Spleen (tissue), 11 donors: ENCODE measurements around the gene B4GALT4. TPM values are rescaled to one million over a fixed set of nuclear protein-coding genes. Genes with fewer than 3 reads are reported as not detected.

ENCODE experiments used
- DNase-seq: peaks from one replicate; pipeline ENCODE4 v3.0.0-alpha.2; 2020
- H3K27ac ChIP-seq, 8 donors: fragments of 200-600 bp; sonication (generic) in 7 of 8; 1 replicate in 4 of 8; 2 replicates in 4 of 8; pipeline versions ENCODE4 v1.5.0 to v1.8.0; 2016 to 2021; ENCODE audit warnings: inconsistent platforms in 4 of 8, mild to moderate bottlenecking in 4 of 8, moderate library complexity in 1 of 8
- H3K27me3 ChIP-seq, 7 donors: fragments of 200-600 bp; sonication (generic) in 6 of 7; replicated peaks in 1 of 7; 1 replicate in 4 of 7; 2 replicates in 3 of 7; pipeline versions ENCODE4 v1.5.0 to v1.8.0; 2016 to 2021; ENCODE audit warnings: inconsistent platforms in 3 of 7, mild to moderate bottlenecking in 1 of 7
- H3K36me3 ChIP-seq, 6 donors: fragments of 200-600 bp; sonication (generic) in 5 of 6; 1 replicate in 4 of 6; 2 replicates in 2 of 6; pipeline versions ENCODE4 v1.5.0 to v1.8.0; 2016 to 2021; ENCODE audit warnings: inconsistent platforms in 2 of 6
- H3K4me1 ChIP-seq, 6 donors: fragments of 200-600 bp; sonication (generic) in 5 of 6; 1 replicate in 3 of 6; 2 replicates in 3 of 6; pipeline versions ENCODE4 v1.5.0 to v1.8.0; 2016 to 2021; ENCODE audit warnings: inconsistent platforms in 3 of 6
- H3K4me3 ChIP-seq, 8 donors: fragments of 200-600 bp; sonication (generic) in 7 of 8; 1 replicate in 4 of 8; 2 replicates in 4 of 8; pipeline versions ENCODE4 v1.5.0 to v1.8.0; 2016 to 2021; ENCODE audit warnings: inconsistent platforms in 4 of 8, mild to moderate bottlenecking in 4 of 8, moderate library complexity in 2 of 8
- H3K9me3 ChIP-seq, 8 donors: fragments of 200-600 bp; sonication (generic) in 7 of 8; 1 replicate in 4 of 8; 2 replicates in 4 of 8; pipeline versions ENCODE4 v1.5.0 to v1.8.0; 2016 to 2021; ENCODE audit warnings: inconsistent platforms in 4 of 8
- CTCF ChIP-seq, 11 experiments: fragments of 200-600 bp in 7 of 11; fragments of 450-650 bp in 4 of 11; sonication (generic) in 4 of 11; IDR thresholded peaks in 8 of 11; conservative IDR thresholded peaks in 3 of 11; 1 replicate in 7 of 11; 2 replicates in 4 of 11; pipeline versions ENCODE4 v1.4.0 to v1.8.0; 2016 to 2021; ENCODE audit warnings: antibody characterized with exemption in 11 of 11, inconsistent platforms in 4 of 11, mild to moderate bottlenecking in 1 of 11
- POLR2A ChIP-seq, 3 donors: fragments of 450-650 bp; IDR thresholded peaks; one replicate each; pipeline ENCODE4 v1.5.1; 2017; ENCODE audit warnings: antibody characterized with exemption in 3 of 3, mild to moderate bottlenecking in 1 of 3
- POLR2AphosphoS5 ChIP-seq, 3 donors: sonication (generic); formaldehyde crosslinking; IDR thresholded peaks; one replicate each; pipeline ENCODE4 v1.5.1; 2017; ENCODE audit warnings: antibody characterized with exemption in 3 of 3
- WGBS, 5 donors: extraction: QIAGEN DNeasy Blood & Tissue Kit in 3 of 5; methylation state at CpG; one replicate each; pipeline versions ENCODE4 v1.1.5 to v1.1.7; 2013 to 2018; 5-methylcytosine and 5-hydroxymethylcytosine counted together
- intact Hi-C: fragments of 100-400 bp; cut with DNase I; formaldehyde crosslinking; loops from one replicate; pipeline ENCODE4 v1.15.0; 2023; ENCODE audit warnings: low total_unique reads
- polyA plus RNA-seq, 3 donors: library from polyadenylated mRNA; stranded (reverse); fragments of 200-250 nt; gene quantifications; one replicate each; pipeline ENCODE4 v1.2.1, GENCODE V29; 2013
- total RNA-seq, 7 donors: library from RNA; depleted of rRNA in 3 of 7; stranded (reverse); fragments of >200 nt in 3 of 7; fragmentation: NEBNext Ultra II Directional in 4 of 7; extraction: Animal tissue kit (Norgen Biotek cat#: 25700) in 4 of 7; gene quantifications; one replicate each; pipeline versions ENCODE4 v1.1.0 to v1.2.1, GENCODE V29; 2016 to 2021
- donor health status: healthy with polysubstance abuse.
- donor health status: DM: no; HTN: no; CAD: no; lungs with moderate emphysema.
- donor health status: DM: no; HTN: no; CAD: no.
- donor health status: Bipolar disorder and iron deficiency.
- donor health status: healthy.
- donor health status: DM: no; HTN: no; CAD: no.
- donor health status: DM: yes; HTN: yes; CAD: no.

B4GALT4 gene
- total and polyA plus RNA-seq, 10 donors: 7.6 to 26.2 (median 15.2) TPM

- Histone ChIP-seq H3K36me3 (no peaks in the 10 kb centered on the region), H3K4me1 (no peaks in the 10 kb centered on the region), H3K27me3 (no peaks in the 10 kb centered on the region), H3K4me3 (no peak overlapping the region), H3K9me3 (no peaks in the 10 kb centered on the region), H3K27ac (no peak overlapping the region)
- intact Hi-C loops: no loop called here
- no peak for TF ChIP-seq CTCF (IDR thresholded peaks at IDR 0.05 in 8 of 11, conservative IDR thresholded peaks at IDR 0.05 in 3 of 11)
- TF ChIP-seq POLR2AphosphoS5 (IDR thresholded peaks at IDR 0.05): no peak
- TF ChIP-seq POLR2A (IDR thresholded peaks at IDR 0.05): no peak
- no peak for DNase-seq
- 73 to 85% (median 81%) methylated on average over 9 of the region's 9 CpGs for WGBS, 5 donors
Observed at GRCh38 chr3:119184111-119184510, 56.6 kb downstream of the B4GALT4 start.

DNA sequence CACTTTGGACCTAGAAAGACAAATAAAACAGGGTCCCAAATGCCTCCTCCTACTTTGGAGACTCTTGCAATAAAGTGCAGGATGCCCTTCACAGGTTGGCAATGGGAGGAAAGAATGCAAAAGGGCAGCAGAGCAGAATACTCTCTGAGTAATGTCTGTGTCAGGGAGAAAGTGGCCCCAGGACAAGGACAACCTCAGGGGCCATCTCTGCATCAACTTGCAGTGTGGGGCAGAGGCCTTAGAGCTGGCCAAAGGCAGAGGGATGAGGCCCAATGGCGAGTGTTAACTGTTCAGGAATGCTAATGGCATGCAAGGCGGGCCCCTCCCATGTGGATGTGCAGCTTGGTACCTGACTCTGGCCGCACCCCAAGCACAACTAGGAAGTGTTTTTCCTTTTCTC, 58.9 kb downstream of the B4GALT4 start:
- Histone ChIP-seq H3K36me3 (no peaks in the 10 kb centered on the region), H3K9me3 (no peaks in the 10 kb centered on the region), H3K27me3 (peaks cover 0 to 11% (median 0%) of the 10 kb centered on the region in 7 donors), H3K4me1 (no peaks in the 10 kb centered on the region), H3K27ac (no peak overlapping the region), H3K4me3 (no peak overlapping the region)
- 80 to 86% (median 82%) methylated on average over 3 of the region's 3 CpGs for WGBS, 5 donors
- TF ChIP-seq CTCF (IDR thresholded peaks at IDR 0.05 in 8 of 11, conservative IDR thresholded peaks at IDR 0.05 in 3 of 11) (no peak), POLR2A (IDR thresholded peaks at IDR 0.05) (no peak), POLR2AphosphoS5 (IDR thresholded peaks at IDR 0.05) (no peak)
- DNase-seq: no peak
- intact Hi-C loops: no loop called here

GRCh38 chr3:119177321-119177720, 63.4 kb downstream of the B4GALT4 start:
- TF ChIP-seq POLR2A (IDR thresholded peaks at IDR 0.05): no peak
- 82 to 88% (median 84%) methylated on average over 4 of the region's 4 CpGs for WGBS, 5 donors
- no peaks in the 10 kb centered on the region for H3K36me3 ChIP-seq
- H3K27ac ChIP-seq: no peak overlapping the region
- no peaks in the 10 kb centered on the region for H3K9me3 ChIP-seq
- no peak overlapping the region for H3K4me3 ChIP-seq
- no peak for DNase-seq
- peaks cover 0 to 11% (median 0%) of the 10 kb centered on the region in 7 donors for H3K27me3 ChIP-seq
- intact Hi-C loops: no loop called here
- no peaks in the 10 kb centered on the region for H3K4me1 ChIP-seq

DNA sequence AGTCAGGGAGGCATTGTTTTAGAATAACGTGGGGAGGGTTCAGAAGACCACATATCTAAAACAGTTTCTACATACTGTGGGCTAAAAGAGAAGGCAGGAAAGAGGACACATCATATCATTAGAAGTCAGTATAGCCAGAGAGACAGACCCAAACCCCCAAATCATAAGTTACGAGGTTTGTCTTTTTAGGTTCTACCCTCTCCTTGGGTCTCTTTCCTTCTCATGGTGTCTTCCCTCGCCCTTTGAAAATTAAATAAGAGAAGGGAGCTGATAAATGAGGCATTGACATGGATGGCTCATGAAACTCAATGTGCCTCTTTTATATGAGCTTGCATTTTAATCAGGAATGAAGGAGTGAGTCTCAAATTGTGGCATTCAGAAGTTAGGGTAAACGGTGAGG, 63.9 kb downstream of the B4GALT4 start:
- DNase-seq: no peak
- no peaks in the 10 kb centered on the region for H3K9me3 ChIP-seq
- 70 to 78% (median 75%) methylated on average over 4 of the region's 4 CpGs for WGBS, 5 donors
- H3K4me3 ChIP-seq: no peak overlapping the region
- no peaks in the 10 kb centered on the region for H3K4me1 ChIP-seq
- H3K27ac ChIP-seq: no peak overlapping the region
- H3K27me3 ChIP-seq: peaks cover 0 to 11% (median 0%) of the 10 kb centered on the region in 7 donors
- intact Hi-C loops: no loop called here
- TF ChIP-seq POLR2AphosphoS5 (IDR thresholded peaks at IDR 0.05) (no peak), CTCF (IDR thresholded peaks at IDR 0.05 in 8 of 11, conservative IDR thresholded peaks at IDR 0.05 in 3 of 11) (no peak), POLR2A (IDR thresholded peaks at IDR 0.05) (no peak)
- H3K36me3 ChIP-seq: no peaks in the 10 kb centered on the region
